HG02588 (cell line): ENCODE data around the gene ADGRD1.

ENCODE experiments used
- ATAC-seq: cut with Tn5 transposase; IDR thresholded peaks from one replicate; pipeline ENCODE4 v1.9.1; 2021; ENCODE audit warnings: mild to moderate bottlenecking, moderate library complexity; ENCODE audit not compliant: unreplicated experiment

The ADGRD1 gene

DNA sequence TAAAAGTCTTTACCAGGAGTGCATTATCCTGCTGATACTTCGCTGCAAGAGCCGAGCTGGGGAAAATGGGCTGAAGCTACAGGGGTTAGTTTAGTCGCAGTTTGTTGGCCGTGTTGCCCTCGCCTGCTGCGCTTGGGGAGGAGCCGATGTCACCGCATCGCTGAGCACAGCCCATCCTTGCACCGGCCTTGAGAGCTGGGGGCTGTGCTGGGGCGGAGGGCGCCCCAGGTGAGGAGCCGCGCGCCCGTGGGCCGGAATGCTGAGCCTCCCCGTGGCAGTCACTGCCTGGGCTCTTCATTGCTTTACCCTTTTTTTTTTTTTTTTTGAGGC lies 50.0 kb downstream of the ADGRD1 start:
- ATAC-seq = no peak

- ATAC-seq = no peak
Measured at GRCh38 chr12:131004166-131004565, 50.5 kb downstream of the ADGRD1 start.

DNA sequence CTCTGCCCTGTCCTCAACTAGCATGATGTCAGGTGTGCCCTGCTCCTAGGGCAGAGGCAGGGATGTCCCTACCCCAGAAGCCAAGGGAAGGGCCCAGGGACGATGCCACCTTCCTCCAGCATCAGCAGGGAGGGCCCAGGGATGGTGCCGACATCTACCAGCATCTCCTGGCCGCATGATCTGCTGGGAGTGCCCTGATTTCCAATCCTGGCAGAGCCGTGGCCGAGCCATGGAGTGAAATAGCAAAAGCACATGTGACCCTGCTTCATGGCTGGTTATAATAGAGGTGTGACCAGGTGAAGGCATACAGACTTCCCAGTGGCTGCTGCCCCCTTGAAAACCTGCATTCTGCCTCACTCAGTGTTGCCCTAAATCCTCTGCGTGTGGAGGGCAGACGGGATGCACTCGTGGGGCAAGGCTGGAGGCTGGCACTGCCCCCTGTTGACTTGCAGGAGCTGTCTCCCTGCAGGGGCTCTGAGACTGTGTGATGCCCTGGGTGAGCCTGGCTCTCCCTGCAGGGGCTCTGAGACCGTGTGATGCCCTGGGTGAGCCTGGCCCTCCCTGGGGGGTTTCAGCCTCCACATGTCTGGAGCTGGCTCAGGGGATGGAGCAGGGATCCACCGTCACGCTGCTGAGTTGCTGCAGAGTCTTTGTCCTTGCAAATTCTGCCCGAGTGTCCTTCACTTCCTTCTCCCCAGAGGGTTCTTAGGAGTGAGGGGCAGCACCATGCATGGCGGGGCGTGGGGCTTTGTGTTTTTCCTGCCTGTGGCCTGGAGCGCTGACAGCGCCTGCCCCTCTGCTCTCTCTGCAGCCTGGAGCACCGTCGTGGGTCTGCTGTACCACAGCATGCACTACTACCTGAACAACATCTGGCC lies 51.7 kb downstream of the ADGRD1 start:
- ATAC-seq = no peak

DNA sequence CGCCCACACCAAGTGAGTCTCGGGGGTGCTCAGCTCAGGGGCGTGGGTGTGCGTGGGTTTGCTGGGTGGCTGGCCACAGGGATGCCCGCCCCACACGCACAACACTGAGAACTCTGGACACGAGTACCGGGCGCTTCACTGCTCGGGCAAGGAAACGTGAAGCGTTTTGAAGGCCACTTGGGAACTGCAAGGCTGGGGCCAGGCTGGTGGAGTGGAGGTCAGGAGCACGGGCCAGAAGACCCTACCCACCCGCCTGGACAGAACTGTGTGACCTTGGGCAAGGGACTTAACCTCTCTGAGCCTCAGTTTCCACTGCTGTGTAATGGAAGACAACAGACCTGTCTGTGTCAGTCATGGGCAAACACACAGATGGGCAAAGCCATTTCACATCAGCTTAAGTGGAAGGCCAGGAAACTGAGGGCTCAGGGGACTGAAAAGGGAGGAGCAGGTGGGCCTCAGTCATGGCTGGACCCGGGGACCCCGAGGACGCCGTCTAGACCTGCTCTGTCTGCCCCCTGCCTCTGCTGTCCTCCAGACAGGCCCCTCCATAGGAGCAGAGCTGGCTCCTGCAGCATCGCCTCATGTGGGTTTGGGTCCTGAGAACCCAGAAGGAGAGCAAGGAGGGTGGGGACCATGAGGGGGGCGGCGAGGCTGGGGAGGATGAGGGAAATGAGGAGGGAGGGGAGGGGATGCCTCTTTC lies 52.5 kb downstream of the ADGRD1 start:
- ATAC-seq = no peak

GRCh38 chr12:131007031-131007739 lies 53.5 kb downstream of the ADGRD1 start:
- ATAC-seq = no peak

GRCh38 chr12:131007740-131008117 lies 54.0 kb downstream of the ADGRD1 start:
- no peak for ATAC-seq

DNA sequence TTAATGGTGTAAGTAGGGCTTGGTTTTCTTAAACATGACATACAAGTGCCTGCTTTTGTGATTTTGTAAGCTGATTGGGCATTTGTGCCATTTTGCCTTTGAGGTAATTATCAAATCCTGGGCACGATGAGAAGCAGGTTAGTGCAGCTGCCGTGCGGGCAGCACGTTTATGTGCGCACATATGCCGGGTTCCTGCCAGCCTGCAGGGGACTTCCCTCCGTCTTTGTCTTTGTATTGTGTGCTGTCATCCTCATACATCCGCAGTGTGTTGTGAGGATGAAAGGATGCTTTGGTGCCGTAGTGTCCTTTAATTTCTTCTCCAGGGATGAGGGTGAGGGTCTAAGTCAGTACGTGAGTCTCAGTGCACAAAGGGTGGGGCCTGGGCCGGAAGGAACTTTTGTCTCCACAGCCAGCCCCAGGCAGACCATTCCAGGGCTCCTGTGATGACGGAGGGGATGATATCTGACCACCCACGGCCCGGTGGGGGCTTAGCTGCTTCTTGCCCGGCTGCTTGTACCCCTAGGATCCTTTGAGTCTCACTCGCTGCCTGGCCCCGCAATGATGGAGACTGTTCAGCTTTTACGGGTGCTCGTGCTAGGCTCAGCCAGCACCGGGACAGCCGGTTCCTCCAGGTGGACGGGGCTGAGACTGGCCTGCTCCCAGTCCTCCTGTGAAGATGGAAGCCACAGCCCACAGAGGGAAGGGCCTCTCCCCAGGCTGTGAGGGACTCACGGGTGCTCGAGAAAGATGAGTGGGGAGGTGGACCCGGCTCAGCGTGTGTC lies 54.6 kb downstream of the ADGRD1 start:
- no peak for ATAC-seq

- no peak for ATAC-seq
Measured at GRCh38 chr12:131008913-131009270, 55.2 kb downstream of the ADGRD1 start.

DNA sequence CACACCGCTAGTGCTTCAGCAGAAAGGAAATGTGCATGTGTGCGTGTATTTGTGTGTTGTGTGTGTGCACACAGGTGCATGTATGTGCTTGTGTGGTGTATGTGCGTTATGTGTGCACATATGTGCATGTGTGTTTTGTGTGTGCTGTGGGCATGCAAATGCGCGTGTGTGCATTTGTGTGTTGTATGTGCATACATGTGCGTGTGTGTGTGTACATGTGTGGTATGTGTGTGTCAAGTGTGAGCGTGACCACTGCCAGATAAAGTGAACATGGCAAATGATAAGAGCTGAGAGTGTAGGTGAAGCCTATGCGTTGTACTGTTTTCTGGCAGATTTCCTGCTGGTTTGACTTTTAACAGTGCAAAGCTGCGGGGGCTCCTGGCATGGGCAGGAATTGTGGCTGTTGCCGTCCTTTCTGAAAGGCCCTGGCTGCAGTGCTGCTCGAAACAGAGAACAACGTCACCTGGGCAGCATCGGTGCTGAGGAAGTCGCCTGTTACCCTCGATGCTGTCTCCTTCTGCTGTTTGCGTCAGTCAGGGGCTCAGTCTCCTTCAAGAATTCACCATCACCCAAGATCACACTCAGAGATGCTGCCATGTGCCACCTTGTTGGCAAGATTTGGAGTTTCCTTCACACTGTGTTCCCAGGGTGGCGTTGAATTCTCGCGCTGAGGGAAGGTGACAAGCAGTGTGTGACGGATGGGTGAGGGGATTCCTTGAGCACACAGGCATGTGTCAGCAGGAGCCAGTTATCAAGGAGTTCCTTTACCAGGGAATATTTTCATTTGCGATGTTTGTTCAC lies 56.1 kb downstream of the ADGRD1 start:
- no peak for ATAC-seq

- no peak for ATAC-seq
Measured at GRCh38 chr12:131010396-131011131, 56.9 kb downstream of the ADGRD1 start.

- no peak for ATAC-seq
Measured at GRCh38 chr12:131011165-131012079, 57.7 kb downstream of the ADGRD1 start.

DNA sequence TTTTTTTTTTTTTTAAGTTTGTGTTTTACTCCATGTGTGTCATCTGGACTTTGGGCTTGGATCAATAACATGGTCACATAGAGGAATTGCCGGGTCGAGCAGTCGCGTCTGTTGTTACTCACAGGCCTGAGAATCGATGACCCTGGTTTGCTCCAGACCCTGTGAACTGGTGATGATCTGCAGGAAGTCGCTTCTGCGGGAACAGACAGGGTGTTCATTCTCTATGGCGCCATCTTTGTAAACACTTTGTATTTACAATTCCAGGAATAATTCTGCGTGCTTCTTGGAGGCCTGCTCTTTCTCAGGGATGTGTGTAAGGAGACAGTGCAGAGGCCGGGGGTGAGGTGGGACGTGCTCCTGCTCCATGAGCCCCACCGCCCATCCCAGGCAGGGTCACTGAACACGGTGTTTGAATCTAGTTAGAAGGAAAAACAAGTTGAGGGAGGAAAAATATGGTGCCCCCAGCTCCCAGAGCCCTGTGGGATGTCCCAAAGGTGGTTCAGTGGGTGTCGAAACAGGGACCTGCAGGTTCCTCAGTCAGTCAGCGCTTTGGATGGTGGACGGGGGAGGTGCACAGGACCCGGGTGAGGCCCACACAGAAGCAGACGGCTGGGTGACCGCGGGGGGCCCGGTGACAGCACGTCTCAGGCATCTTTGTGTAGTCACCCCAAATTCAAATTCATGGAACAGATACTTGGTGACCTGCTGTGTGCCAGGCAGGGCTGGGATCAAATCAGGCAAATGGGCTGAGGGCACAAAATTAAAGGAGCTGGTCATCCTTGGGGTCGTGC lies 58.8 kb downstream of the ADGRD1 start:
- ATAC-seq = no peak

DNA sequence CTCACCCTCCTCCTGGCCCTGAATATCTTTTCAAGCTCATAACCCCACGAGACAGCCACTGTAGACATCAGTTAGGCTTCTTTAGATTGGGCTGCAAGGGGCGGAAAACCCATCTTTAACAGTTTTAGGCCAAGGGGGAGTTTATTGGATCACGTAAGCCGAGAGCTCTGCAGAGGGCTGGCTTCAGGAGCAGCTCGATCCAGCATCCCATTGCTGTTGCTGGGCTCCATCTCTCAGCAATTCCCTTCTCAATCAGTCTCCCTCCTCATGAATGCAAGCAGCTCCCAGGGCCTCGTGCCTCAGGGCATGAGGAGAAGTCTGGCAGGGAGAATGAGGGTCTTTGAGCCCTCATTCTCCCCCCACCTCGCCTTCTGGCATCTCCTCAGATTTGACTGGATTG lies 59.4 kb downstream of the ADGRD1 start:
- no peak for ATAC-seq

DNA sequence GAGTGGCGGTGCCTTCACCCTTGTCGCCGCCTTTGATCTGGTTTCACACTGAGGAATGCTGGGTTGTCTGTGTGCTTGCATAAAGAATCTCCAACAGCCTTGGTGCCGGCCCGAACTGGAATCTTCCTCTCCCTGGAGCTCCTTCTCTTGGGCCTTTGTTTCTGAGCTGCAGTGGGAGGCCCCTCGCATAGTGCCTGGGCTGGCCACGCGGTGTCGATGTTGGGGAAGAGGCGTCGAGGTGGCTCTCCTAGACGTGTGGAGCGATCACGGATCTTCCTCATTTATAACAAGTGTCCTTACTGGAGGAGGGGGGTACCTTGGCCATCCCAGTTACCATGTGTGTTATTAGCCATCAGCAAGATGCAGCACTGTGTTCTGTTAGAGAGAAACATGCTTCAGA lies 60.6 kb downstream of the ADGRD1 start:
- no peak for ATAC-seq

DNA sequence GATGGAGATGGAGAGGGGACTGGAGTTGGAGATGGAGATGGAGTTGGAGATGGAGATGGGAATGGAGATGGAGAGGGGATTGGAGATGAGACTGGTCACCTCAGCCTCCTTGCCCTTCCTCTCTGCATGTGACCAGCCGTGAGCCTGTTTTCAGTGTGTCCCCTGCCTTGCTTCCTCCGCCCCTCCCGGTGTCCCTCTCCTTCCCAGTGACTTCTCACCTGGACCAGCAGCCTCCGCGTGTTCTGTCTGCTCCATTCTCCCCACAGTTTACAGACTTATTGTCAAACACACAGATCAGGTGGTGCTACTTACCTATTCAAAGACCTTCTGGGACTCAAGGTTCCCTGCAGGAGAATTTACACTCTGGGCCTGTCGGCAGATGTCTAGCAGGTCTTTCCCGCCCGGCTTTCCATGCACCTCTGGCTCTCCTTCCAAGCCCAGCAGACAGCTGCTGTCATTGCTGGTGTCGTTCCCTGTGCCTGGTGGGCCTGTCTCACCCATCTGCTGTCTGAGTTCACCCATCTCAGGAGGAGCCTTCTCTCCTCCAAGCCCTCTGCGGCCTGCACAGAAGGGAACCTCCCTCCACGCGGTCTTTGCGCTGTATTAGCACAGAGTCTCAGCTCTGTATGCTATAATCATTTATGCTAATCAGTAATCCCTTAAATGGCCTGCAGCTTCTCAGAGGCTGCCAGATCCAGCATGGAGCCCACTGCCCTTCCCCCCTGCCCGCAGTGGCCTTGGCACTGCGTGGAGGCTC lies 62.1 kb downstream of the ADGRD1 start:
- ATAC-seq = no peak

DNA sequence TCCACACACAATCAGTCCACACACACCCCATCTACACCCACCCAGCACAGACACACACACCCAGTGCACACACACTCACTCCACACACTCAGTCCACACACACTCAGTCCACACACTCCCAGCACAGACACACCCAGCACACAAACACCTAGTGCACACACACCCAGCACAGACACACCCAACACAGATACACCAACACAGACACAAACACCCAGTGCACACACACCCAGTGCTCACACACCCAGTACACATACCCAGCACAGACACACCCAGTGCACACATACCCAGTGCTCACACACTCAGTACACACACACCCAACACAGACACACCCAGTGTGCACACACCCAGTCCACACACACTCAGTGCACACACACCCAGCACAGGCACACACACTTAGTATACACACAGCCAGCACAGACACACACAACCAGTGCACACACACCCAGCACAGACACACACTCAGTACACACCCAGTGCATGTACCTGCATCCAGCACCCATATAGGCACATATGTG lies 63.8 kb downstream of the ADGRD1 start:
- ATAC-seq = no peak
